Islet of Langerhans (tissue), 1 donor: Measurements from ENCODE around the gene FGFR2.

Experiments used
- FAIRE-seq: peaks from one replicate; lab custom pipeline; 2011; peaks lifted over from hg19 to GRCh38; lab: Jason Lieb, UNC

The FGFR2 gene

GRCh38 chr10:121609426-121610380 lies 11.5 kb upstream of the FGFR2 start:
- no peak for FAIRE-seq

- no peak for FAIRE-seq
Observed at GRCh38 chr10:121608469-121609190, 10.4 kb upstream of the FGFR2 start.

GRCh38 chr10:121607310-121608055 lies 9.2 kb upstream of the FGFR2 start:
- no peak for FAIRE-seq

GRCh38 chr10:121605708-121606107 lies 7.5 kb upstream of the FGFR2 start:
- FAIRE-seq: no peak

- no peak for FAIRE-seq
Observed at GRCh38 chr10:121601458-121601857, 3.2 kb upstream of the FGFR2 start.

- no peak for FAIRE-seq
Observed at GRCh38 chr10:121600611-121601010, 2.4 kb upstream of the FGFR2 start.

GRCh38 chr10:121599947-121600346 lies 1.7 kb upstream of the FGFR2 start:
- no peak for FAIRE-seq

- no peak for FAIRE-seq
Observed at GRCh38 chr10:121597504-121598262, 561 bp downstream of the FGFR2 start.

GRCh38 chr10:121596689-121597503 lies 1.3 kb downstream of the FGFR2 start:
- no peak for FAIRE-seq

GRCh38 chr10:121595806-121596688 lies 2.2 kb downstream of the FGFR2 start:
- FAIRE-seq: no peak

- no peak for FAIRE-seq
Observed at GRCh38 chr10:121595351-121595805, 2.9 kb downstream of the FGFR2 start.

GRCh38 chr10:121594623-121595350 lies 3.5 kb downstream of the FGFR2 start:
- FAIRE-seq: no peak

GRCh38 chr10:121594076-121594475 lies 4.2 kb downstream of the FGFR2 start:
- no peak for FAIRE-seq

- FAIRE-seq: no peak
Observed at GRCh38 chr10:121593281-121594075, 4.8 kb downstream of the FGFR2 start.

- no peak for FAIRE-seq
Observed at GRCh38 chr10:121592155-121592890, 5.9 kb downstream of the FGFR2 start.

- FAIRE-seq: no peak
Observed at GRCh38 chr10:121591186-121591585, 7.1 kb downstream of the FGFR2 start.

- FAIRE-seq: no peak
Observed at GRCh38 chr10:121590772-121591171, 7.5 kb downstream of the FGFR2 start.

GRCh38 chr10:121589553-121589952 lies 8.7 kb downstream of the FGFR2 start:
- no peak for FAIRE-seq
